Fibroblast of the aortic adventitia (primary cell): ENCODE data around the gene DCST2. TPM values are rescaled to one million over a fixed set of nuclear protein-coding genes. Genes with fewer than 3 reads are reported as not detected.
A peak's percentile ranks its signal among the peaks of the same experiment; 100 is the strongest.
"Not testable (repeated sequence)": the region's sequence is repeated elsewhere in the genome, so short reads cannot be mapped to it uniquely, and the experiment has no call there.

Source experiments
- DNase-seq: peaks from one replicate; pipeline ENCODE4 v3.0.0-alpha.2; 2010; ENCODE audit warnings: low read depth
- H3K4me3 ChIP-seq: 2 replicates; pipeline ENCODE4 v1.5.1; 2011; ENCODE audit warnings: low read depth, mild to moderate bottlenecking, control low read depth, low read length, moderate library complexity
- total RNA-seq: library from RNA; depleted of rRNA; stranded (reverse); fragments of >200 nt; gene quantifications from 2 replicates; pipeline ENCODE4 v1.2.3, GENCODE V29; 2012; ENCODE audit warnings: low replicate concordance
- TF ChIP-seq, protein P1 (sequence below): IDR thresholded peaks from 2 replicates; pipeline ENCODE4 v1.5.1; 2011; ENCODE audit warnings: mild to moderate bottlenecking, low read length, control low read depth, inconsistent platforms; ENCODE audit not compliant: insufficient read depth

DCST2 gene
- total RNA-seq, 1 donor = 0.09 TPM

DNA sequence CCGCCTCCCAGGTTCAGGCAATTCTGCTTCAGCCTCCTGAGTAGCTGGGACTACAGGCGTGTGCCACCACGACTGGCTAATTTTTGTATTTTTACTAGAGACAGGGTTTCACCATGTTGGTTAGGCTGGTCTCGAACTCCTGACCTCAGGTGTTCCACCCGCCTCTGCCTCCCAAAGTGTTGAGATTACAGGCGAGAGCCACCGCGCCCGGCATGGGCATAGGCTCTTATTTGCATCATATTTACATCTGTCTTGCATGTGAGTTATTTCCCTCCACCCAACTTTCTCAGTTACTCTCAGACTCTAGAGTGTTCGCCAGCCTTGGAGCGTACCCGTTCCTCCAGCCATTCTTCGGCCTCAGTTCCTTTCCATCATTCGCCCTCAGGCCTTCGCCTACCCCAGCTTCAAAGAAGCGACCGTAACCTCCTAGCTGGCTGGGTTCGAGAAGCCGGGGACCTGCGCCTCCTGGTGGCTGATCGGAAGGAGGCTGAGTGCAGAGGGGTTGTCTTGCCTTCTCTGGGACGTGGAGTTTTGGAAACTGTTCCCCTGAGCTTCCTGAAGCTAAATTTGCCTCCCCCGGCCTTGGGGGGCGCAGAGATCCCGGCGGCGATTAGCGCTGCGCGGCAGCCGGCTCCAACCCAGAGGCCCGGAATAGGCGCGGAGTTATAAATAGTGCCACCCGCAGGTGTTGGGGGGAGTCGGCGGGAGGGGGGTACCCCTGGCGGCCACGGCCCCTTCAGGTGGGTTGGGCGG, 34.6 kb downstream of the DCST2 start:
- TF ChIP-seq, protein P1, sequence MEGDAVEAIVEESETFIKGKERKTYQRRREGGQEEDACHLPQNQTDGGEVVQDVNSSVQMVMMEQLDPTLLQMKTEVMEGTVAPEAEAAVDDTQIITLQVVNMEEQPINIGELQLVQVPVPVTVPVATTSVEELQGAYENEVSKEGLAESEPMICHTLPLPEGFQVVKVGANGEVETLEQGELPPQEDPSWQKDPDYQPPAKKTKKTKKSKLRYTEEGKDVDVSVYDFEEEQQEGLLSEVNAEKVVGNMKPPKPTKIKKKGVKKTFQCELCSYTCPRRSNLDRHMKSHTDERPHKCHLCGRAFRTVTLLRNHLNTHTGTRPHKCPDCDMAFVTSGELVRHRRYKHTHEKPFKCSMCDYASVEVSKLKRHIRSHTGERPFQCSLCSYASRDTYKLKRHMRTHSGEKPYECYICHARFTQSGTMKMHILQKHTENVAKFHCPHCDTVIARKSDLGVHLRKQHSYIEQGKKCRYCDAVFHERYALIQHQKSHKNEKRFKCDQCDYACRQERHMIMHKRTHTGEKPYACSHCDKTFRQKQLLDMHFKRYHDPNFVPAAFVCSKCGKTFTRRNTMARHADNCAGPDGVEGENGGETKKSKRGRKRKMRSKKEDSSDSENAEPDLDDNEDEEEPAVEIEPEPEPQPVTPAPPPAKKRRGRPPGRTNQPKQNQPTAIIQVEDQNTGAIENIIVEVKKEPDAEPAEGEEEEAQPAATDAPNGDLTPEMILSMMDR = peak; percentile 96
- peak; percentile 77 for DNase-seq
- H3K4me3 ChIP-seq = peak overlapping the region; percentile 37

DNA sequence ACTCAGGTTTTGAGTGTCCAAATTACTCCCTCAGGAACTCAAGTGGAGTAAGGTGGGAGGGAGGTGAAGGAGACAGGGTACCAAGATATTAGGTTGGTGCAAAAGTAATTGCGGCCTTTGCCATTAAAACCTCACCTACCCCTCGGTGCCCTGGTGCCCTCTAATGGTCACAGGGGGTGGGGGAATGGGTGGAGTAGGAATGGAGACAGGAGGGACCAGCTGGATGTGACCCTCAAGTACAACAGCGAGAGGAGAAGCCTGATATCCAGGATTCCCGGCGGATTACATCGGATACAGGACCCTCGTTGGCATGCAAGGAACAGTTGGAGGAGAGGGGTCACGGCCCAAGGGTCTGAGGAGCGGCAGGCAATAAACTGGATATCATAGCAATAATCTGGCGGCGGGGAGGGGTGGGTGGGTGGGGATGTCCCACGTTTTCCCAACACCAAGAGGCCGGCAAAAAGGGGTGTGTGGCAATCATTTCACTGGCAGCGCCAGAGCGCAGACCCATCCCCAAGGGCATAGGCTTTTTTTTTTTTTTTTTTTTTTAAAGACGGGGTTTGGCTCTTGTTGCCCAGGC, 35.3 kb downstream of the DCST2 start:
- DNase-seq = no peak
- H3K4me3 ChIP-seq = no peak overlapping the region
- TF ChIP-seq, protein P1 = no peak

DNA sequence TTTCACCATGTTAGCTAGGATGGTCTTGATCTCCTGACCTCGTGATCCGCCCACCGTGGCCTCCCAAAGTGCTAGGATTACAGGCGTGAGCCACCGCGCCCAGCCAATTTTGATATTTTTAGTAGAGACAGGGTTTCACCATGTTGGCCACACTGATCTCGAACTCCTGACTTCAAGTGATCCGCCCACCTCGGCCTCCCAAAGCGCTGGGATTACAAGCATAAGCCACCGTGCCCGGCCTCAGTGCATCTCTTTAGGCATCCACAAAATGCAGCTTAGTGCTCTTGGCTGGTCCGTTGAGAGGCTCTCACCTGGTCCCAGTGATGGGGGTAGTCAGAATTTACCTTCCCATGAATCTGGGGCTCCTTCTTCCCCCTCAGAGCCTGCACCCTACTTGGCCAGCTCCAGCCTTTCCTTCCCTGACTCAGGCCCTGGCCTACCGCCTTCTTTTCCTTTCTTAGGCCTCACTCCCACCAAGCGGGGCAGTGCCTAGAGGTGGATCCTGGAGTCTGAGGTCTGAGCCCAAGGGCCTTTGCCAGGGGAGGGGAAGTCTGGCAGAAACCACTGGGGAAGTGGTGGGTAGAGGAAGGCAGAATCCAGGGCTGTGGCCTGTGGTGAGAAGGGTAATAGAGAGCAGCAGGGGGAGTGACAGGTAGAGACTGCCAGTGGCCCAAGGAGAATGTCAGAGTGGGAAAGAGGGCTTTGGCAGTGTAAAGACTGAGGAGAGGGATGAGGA, 36.4 kb downstream of the DCST2 start:
- no peak overlapping the region for H3K4me3 ChIP-seq
- DNase-seq = no peak
- TF ChIP-seq, protein P1 = no peak

- peak; percentile 87 for DNase-seq
- TF ChIP-seq, protein P1 = peak; percentile 42
- H3K4me3 ChIP-seq = not testable (repeated sequence)
Observed at GRCh38 chr1:154995301-154995983, 38.1 kb downstream of the DCST2 start.

DNA sequence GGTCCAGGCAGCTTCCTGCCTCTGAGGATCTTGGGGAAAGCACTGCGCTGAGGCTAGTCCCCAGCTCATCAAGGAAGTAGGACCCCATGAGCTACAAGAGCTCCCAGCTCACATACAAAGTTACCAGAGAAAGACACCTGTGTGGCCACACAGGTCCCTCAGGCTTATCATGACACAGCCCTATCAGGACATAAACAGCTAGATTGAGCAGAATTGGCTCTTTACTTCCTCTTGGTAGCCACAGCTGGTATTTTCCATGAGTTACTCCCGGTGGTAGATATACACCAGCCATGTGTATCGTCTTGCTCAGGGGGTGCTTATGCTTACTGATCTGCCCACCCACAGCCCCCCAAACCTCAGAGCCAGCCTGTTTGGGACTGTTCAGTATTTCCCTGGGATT, 39.0 kb downstream of the DCST2 start:
- TF ChIP-seq, protein P1 = no peak
- no peak overlapping the region for H3K4me3 ChIP-seq
- no peak for DNase-seq

DNA sequence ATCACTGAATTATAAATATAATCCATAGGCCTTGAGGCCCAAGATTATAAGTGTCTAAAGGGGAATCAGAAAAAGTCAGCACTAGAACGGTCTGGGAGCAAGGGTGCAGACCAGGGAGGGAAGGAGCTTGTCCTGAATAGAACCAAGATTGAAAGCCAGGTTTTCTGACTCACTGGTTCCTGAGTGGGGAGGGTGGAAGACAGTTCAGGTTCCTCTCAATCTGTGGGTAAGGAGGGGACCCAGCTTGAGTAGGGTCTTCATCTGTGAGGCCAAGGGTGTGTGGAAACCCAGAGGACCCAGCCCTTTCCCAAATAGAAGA, 39.4 kb downstream of the DCST2 start:
- H3K4me3 ChIP-seq = no peak overlapping the region
- TF ChIP-seq, protein P1 = no peak
- DNase-seq = peak; percentile 20
